ENCODE measurements around the gene TAS2R30.

- TF ChIP-seq, protein P1, sequence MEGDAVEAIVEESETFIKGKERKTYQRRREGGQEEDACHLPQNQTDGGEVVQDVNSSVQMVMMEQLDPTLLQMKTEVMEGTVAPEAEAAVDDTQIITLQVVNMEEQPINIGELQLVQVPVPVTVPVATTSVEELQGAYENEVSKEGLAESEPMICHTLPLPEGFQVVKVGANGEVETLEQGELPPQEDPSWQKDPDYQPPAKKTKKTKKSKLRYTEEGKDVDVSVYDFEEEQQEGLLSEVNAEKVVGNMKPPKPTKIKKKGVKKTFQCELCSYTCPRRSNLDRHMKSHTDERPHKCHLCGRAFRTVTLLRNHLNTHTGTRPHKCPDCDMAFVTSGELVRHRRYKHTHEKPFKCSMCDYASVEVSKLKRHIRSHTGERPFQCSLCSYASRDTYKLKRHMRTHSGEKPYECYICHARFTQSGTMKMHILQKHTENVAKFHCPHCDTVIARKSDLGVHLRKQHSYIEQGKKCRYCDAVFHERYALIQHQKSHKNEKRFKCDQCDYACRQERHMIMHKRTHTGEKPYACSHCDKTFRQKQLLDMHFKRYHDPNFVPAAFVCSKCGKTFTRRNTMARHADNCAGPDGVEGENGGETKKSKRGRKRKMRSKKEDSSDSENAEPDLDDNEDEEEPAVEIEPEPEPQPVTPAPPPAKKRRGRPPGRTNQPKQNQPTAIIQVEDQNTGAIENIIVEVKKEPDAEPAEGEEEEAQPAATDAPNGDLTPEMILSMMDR (IDR thresholded peaks at IDR 0.05) = no peak
- TF ChIP-seq USF2 (CRISPR knock-in tag; IDR thresholded peaks at IDR 0.05) (no peak), ZBTB21 (CRISPR knock-in tag; IDR thresholded peaks at IDR 0.05; ENCODE audit: borderline replicate concordance) (no peak)
Measured at GRCh38 chr12:11170810-11171144, 36.3 kb upstream of the TAS2R30 start.
